NCI-H2081 (cell line): ENCODE data around the gene NRG3.
"Not testable (repeated sequence)": the region's sequence is repeated elsewhere in the genome, so short reads cannot be mapped to it uniquely, and the experiment has no call there.

Experiments used
- DNase-seq, 2 experiments: peaks; one replicate each; lab custom pipeline; 2025; lab: John Stamatoyannopoulos, UW

Gene NRG3

DNA sequence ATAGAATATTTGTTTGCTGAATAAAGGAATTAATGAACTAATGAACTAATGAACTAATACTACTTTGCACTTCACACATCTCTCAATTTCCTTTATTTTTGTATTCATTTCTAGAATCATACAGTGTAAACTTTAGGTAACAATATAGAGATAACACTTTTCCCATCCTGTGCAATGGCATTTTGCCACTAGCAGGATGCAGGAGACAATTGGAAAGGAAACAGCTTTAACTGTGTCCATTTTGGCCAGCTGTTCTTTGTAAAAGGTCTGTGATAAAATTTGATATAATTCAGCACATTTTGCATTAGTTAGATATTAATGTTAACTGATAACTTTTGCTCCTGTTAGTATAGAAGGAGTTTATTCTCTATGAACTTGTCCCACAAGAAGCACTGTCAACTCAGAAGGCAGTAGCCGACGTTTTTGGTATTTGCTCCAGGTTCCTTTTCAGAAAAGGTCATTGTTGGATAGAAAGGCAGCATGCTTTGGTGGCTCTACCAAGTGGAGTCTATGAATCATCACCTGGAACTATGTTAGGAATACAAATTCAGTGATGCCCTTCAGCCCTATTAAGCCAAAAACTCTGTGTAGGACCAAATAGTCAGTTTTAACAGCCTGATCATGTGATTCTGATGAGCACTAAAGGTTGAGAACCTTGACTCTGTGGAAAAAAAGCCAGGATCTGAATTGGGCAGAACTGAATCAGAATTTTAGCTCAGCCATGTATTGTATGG is 86.6 kb downstream of the NRG3 start:
- no peak for DNase-seq

DNA sequence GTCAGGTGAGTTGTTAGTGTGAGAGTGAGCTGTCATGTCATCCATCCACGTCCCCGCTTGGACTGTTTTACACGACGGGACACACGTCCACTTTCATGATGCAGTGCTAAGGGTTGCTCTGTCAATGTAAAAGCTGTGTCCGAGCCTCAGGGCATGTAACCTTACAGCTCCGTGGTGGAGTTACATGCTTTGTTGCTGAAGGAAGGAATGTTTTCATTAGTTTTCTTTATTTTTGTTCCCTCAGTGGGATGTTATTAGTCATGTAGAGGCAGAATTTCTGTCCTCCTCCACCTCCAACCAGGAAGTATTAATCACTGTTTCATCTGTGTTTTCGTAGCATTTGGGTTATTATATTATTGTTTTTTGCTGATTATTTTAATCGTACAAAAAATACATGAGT is 88.6 kb downstream of the NRG3 start:
- no peak for DNase-seq

- DNase-seq: no peak
Measured at GRCh38 chr10:81967716-81968115, 92.7 kb downstream of the NRG3 start.

DNA sequence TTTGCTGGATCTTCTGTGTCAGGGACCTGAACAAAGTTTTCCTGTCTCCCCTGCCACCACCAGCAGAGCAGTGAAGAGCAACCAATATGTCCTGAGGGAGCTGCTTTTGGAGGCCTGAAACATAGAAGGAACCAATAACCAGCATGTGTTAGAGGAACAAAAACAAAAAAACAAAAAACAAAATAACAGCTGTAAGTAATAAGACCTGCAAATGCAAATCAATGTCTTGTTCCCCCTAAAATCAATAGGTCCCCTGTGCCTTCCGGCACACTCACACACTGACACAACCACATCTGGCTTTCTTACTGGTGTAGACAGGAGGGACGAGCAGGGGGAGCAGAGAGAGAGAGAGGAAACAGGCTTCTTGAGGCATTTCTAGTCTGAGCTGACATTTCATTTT is 94.1 kb downstream of the NRG3 start:
- DNase-seq: no peak

DNA sequence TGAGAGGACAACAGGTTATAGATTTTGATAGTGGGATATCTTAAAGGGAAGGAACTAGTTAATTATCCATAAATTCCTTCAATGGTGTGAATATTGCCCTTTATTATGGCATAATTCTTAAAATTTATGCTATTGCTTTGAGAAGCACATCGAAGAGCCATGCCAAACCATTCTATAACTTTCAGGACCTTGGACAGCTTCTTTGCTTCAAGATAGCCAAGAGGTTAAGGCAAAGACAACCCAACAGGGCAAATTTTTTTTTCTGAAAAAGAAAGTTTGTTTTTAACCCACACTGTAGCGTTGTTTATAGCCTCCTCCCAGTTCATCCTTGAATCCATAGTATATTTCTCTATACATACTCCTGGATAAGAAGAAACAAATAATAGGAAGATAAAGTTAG is 103.2 kb downstream of the NRG3 start:
- DNase-seq: no peak

DNA sequence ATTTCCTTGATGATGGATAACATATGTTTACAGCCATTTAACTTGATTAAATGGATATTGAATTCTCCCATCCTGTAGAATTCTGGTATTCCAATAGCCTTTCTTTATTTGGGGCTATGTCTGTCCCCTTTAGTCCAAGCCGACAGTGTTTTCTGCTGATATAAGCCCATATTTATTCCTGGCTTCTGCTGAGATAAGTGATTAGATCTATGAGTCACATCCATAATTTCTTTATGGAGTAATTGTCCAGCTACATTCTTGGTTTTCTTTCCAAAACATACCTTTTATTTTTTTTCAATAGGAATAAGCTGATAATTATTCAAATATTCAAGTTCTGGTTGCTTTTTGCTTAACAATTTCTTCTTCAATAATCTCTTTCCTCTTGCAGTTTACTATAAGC is 106.7 kb downstream of the NRG3 start:
- no peak for DNase-seq

- DNase-seq: no peak
Measured at GRCh38 chr10:81984428-81984827, 109.4 kb downstream of the NRG3 start.

DNA sequence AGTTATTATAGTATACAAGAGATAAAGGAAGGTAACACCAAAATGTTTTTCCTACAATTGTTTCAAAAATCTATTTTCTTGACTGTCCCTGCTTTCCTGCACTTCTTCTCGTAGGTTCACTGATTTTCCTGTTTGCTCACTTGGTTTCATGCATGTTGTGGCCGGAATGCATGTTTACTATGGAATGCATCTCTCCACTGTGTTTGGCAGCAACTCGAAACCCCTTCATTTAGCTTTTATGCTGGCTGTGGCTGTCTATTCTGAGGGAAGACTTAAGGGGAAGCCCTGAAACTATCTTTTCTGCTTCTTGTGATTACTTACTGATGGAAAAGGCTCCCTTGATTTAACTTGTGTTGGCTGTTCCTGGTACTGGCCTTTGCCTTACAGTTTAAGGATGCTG is 120.3 kb downstream of the NRG3 start:
- DNase-seq: no peak

DNA sequence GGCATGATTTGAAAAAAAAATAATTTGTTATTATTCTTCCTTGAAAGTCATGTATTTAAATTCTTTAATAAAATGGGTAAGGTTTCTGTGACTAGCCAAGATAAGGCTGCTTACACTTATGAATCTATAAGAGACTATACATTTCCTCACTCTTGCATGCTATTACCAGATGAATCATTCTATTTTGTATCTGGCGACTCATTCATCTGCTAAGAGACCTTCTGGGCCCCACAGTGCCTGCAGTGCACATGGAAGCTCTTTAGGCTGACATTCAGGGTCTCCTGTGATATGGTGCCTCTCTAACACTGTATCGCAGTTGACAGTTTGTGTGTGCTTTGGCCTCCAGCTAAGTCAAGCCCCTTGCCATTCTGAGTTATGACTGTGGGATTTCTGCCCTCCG is 121.9 kb downstream of the NRG3 start:
- no peak for DNase-seq

DNA sequence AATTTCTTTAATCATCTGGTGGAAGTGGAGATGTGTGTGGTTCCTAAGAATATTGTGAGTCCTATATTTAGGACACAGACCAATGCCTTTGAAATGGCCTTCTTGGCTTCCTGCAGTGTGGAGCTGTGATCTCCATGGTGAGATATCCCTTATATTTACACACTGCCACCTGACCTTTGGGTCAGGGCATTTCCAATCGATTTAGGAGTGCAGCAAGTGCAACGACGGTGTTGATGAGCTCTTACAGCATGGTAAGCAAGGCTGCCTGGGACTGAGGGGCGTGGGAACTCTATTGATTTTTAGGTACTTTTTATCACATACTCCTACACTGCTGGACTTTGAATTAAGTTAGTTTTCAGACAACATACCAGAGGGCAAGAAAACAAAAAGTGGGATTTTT is 146.0 kb downstream of the NRG3 start:
- DNase-seq: no peak

GRCh38 chr10:82027711-82028110 is 152.7 kb downstream of the NRG3 start:
- no peak for DNase-seq

DNA sequence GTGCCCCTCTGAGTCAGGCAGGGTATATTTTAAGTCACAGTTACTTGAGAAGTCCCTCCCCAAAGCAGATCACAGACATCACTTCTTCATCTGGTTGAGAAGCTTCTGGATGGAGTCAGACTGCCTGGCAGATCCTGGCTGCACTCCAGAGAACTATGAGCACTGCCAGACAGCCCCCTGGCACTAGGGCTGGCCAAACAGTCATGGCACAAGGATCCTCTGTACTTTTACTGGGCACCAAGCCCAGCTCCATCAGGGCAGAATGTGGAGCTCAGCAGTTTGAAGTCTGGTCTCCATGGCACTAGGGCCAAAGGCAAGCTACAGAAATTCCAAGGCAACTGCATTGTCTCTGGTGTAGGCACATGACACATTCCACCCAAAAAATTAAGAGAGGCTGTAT is 162.1 kb downstream of the NRG3 start:
- no peak for DNase-seq

DNA sequence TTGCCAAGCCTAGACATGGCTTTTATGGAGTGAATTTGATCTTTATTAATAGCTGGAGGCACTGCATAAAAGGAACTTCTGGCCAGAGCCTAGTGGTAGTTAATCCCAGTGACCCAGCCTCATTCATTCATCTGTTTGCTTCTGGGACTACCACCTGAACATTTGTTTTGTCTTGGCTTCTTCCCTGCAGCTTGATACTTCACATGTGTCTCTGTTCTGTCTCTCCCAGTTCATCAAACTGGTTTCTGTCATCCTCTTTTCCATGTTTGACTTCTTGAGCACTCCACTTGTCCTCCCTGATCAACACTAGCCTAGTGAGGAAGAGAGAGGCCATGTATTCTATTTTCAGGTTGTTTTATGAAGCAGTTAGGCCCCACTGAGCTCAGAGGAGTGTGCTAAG is 163.6 kb downstream of the NRG3 start:
- DNase-seq: no peak

GRCh38 chr10:82040336-82040735 is 165.3 kb downstream of the NRG3 start:
- no peak for DNase-seq

DNA sequence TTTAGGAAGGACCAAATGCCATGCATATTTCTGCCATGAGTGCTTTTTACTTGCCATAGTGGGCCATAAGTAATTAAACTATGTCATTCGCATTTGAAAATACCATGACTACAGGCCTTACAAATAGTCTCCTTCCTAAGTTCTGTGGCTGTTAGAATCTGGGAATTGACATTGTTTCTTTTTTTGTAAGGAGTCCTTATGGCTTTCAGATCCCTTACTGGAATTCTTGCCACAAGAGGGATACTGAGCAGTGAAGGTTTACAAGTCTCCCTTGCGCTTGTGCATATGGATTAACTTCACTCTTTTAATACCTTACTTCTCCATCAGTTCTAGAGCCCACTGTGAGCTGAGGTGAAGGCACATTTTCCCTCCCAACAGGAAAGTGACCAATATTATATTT is 166.0 kb downstream of the NRG3 start:
- DNase-seq: no peak

- no peak for DNase-seq
Measured at GRCh38 chr10:82056391-82056790, 181.4 kb downstream of the NRG3 start.

GRCh38 chr10:82067192-82067591 is 192.2 kb downstream of the NRG3 start:
- DNase-seq: not testable (repeated sequence)

DNA sequence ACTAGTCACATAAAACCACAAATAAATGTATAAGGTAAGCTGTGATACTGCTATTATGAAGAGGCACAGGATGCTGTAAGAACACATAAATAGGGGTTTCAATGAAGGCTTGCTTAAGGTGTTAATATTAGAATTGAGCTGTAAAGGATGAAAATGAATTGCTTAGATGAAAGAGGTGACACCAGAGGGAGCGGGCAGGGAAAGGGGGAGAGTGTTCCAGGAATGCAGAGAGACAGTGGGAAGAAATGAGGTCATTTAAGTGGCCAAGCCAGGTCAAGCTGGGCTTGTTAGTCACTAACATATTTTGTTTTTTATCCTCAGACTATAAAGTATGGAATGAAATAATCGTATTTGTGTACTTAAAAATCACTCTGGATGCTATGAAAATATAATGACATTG is 193.5 kb downstream of the NRG3 start:
- no peak for DNase-seq

DNA sequence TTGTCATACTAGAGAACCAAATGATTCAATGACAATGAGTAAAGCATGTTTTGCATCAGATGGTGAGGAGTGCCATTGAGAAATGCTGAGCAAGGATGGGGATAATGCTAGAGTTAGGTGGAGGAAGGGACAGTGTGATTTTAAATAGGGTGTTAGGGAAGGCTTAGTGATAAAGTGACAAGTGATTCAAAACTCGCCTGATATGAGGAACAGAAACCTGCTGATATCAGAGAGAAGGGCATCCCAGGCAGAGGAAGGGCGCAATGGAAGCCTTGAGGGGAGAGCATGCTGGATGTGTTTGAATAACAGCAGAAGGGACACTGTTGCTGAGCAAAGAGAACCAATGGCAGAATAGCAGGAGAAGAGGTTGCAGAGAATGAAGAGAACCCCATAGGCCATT is 196.2 kb downstream of the NRG3 start:
- no peak for DNase-seq

DNA sequence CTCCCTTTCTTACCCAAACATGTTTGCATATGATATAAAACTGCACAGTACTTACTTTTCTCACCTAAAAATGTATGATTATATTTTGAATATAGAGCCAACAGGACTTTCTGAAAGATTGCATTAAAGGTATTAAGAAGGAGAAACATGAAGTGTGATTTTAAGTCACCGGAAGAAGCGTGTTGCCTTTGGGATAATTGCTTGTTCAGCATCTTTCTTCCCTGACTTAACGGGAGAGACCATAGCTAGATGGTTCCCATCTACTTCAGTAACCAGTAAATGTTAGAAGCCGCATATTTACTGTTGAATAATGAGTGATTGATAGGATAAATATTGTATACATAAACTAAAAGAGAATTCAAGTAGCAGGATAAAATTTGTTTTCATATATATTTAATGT is 197.1 kb downstream of the NRG3 start:
- no peak for DNase-seq

DNA sequence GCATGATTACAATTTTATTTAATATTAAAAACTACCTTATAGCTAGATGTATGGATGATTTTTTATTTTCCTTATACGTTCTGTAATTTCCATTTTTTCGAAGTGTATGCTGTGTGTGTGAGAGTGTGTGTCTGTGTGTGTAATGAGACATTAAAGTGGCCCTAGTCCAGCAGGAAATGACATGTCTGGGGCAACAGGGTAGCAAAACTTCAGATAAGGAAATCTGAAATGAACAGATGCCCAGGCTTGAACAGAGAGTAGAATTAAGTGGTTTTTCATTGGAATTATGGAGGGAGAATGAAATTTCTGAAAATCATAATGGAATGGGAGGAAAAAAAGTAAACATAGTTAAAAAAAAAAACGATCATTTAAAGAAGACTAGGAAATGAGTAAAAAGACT is 200.6 kb downstream of the NRG3 start:
- DNase-seq: no peak

GRCh38 chr10:82084496-82084895 is 209.5 kb downstream of the NRG3 start:
- no peak for DNase-seq

- DNase-seq: no peak
Measured at GRCh38 chr10:82084904-82085303, 209.9 kb downstream of the NRG3 start.

GRCh38 chr10:82089327-82089726 is 214.3 kb downstream of the NRG3 start:
- DNase-seq: no peak

DNA sequence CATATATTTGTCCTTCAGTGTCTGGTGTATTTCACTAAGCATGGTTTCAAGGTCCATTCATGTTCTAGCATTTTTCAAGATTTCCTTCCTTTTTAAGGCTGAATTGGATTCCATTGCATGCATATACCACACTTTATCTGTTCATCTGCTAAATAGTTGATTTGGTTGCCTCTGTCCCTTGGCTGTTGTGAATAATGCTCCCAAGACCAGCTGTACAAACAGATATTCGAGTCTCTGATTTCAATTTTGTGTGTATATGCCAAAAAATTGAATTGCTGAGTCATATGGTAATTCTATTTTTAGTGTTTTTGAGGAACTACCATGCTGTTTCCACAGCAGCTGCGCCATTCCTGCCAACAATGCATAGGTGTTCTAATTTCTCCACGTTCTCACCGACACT is 216.4 kb downstream of the NRG3 start:
- peak in 1 of 2 experiments; percentile 11 for DNase-seq
